A549 (cell line): ENCODE data around the gene C6. TPM values are rescaled to one million over a fixed set of nuclear protein-coding genes. Genes with fewer than 3 reads are reported as not detected.

Experiments
- ATAC-seq, 2 experiments: fragments of 200-7000 bp in 1 of 2; fragments of >200 bp in 1 of 2; cut with Nextera tagmentation in 1 of 2; cut with Tn5 transposase in 1 of 2; 3 replicates each; pipeline versions ENCODE4 v1.8.0 to v1.9.1; 2018 to 2020; ENCODE audit warnings: mild to moderate bottlenecking in 1 of 2, moderate library complexity in 1 of 2
- CTCF ChIA-PET: fragments of 300-600 bp; sonication (Branson Sonifier 250); formaldehyde crosslinking; extraction: SDS; loops from one replicate; lab custom pipeline; 2021; ENCODE audit warnings: antibody characterized with exemption, inconsistent platforms; lab: Yijun Ruan, JAX
- POLR2A ChIA-PET: fragments of 350-600 bp; formaldehyde crosslinking; extraction: SDS; loops from one replicate; lab custom pipeline; 2021; ENCODE audit warnings: antibody characterized with exemption, inconsistent platforms; lab: Yijun Ruan, JAX
- DNase-seq, 2 experiments: peaks; one replicate each; pipeline versions ENCODE4 v3.0.0 to v3.0.0-alpha.2; 2011 to 2016; ENCODE audit warnings: low read depth in 1 of 2, low spot score in 1 of 2
- FAIRE-seq: peaks from 2 replicates; lab custom pipeline; 2011; peaks lifted over from hg19 to GRCh38; lab: Jason Lieb, UNC
- H3K27ac ChIP-seq, 2 experiments: fragments of >200 bp; sonication (Bioruptor Twin); formaldehyde crosslinking; 3 replicates each; pipeline ENCODE4 v1.5.1; 2016 to 2017
- H3K4me1 ChIP-seq: fragments of >200 bp; sonication (Bioruptor Twin); formaldehyde crosslinking; 3 replicates; pipeline ENCODE4 v1.6.1; 2016
- H3K4me2 ChIP-seq: fragments of >200 bp; sonication (Bioruptor Twin); formaldehyde crosslinking; 3 replicates; pipeline ENCODE4 v1.6.1; 2016
- H3K4me3 ChIP-seq: fragments of >200 bp; sonication (Bioruptor Twin); formaldehyde crosslinking; 3 replicates; pipeline ENCODE4 v1.5.1; 2016
- H3K9me3 ChIP-seq: fragments of >200 bp; sonication (Bioruptor Twin); formaldehyde crosslinking; 3 replicates; pipeline ENCODE4 v1.6.1; 2016
- CBX2 ChIP-seq: fragments of 200-600 bp; sonication (generic); IDR thresholded peaks from 2 replicates; pipeline ENCODE4 v1.6.1; 2016; ENCODE audit warnings: low read depth, mild to moderate bottlenecking, borderline replicate concordance
- CEBPB ChIP-seq, 2 experiments: fragments of >200 bp in 1 of 2; sonication (Bioruptor Twin) in 1 of 2; formaldehyde crosslinking in 1 of 2; IDR thresholded peaks; 2 replicates each; pipeline ENCODE4 v1.6.1; 2012 to 2016
- CHD2 ChIP-seq: fragments of 150-350 bp; IDR thresholded peaks from 2 replicates; pipeline ENCODE4 v1.6.1; 2014; ENCODE audit warnings: low read length; ENCODE audit not compliant: partially characterized antibody
- EHMT2 ChIP-seq: fragments of 200-600 bp; sonication (generic); IDR thresholded peaks from 2 replicates; pipeline ENCODE4 v1.6.1; 2016; ENCODE audit warnings: antibody characterized with exemption, low read depth, mild to moderate bottlenecking, moderate library complexity
- EP300 ChIP-seq, 2 experiments: fragments of >200 bp; sonication (Bioruptor Twin); formaldehyde crosslinking; IDR thresholded peaks; 2 replicates in 1 of 2; 3 replicates in 1 of 2; pipeline ENCODE4 v1.6.1; 2016 to 2017
- FOXS1 ChIP-seq: fragments of 250-450 bp; sonication (Bioruptor Pico); IDR thresholded peaks from 2 replicates; pipeline ENCODE4 v1.5.0; 2020; ENCODE audit warnings: mild to moderate bottlenecking, moderate library complexity
- GATA3 ChIP-seq: IDR thresholded peaks from 2 replicates; pipeline ENCODE4 v1.6.1; 2012; ENCODE audit warnings: borderline replicate concordance
- HOXA7 ChIP-seq: fragments of 250-450 bp; sonication (Bioruptor Pico); IDR thresholded peaks from 2 replicates; pipeline ENCODE4 v1.5.0; 2020; ENCODE audit warnings: mild to moderate bottlenecking, moderate library complexity
- HOXB13 ChIP-seq: fragments of 250-450 bp; sonication (Bioruptor Pico); IDR thresholded peaks from 2 replicates; pipeline ENCODE4 v1.5.0; 2020; ENCODE audit warnings: low read depth, mild to moderate bottlenecking, moderate library complexity
- JUNB ChIP-seq: fragments of >200 bp; sonication (Bioruptor Twin); formaldehyde crosslinking; IDR thresholded peaks from 2 replicates; pipeline ENCODE4 v1.6.1; 2016
- KDM5A ChIP-seq: fragments of 200-600 bp; sonication (generic); IDR thresholded peaks from 2 replicates; pipeline ENCODE4 v1.6.1; 2016; ENCODE audit warnings: antibody characterized with exemption, mild to moderate bottlenecking
- MAFK ChIP-seq: fragments of 450-650 bp; IDR thresholded peaks from 2 replicates; pipeline ENCODE4 v1.6.1; 2014; ENCODE audit not compliant: partially characterized antibody
- NFE2L2 ChIP-seq: fragments of 150-350 bp; conservative IDR thresholded peaks from 2 replicates; pipeline ENCODE4 v1.6.1; 2014; ENCODE audit warnings: low read length
- NR3C1 ChIP-seq: fragments of >200 bp; sonication (Bioruptor Twin); formaldehyde crosslinking; IDR thresholded peaks from 3 replicates; pipeline ENCODE4 v1.6.1; 2017
- PHF8 ChIP-seq: fragments of 200-600 bp; sonication (generic); IDR thresholded peaks from 2 replicates; pipeline ENCODE4 v1.6.1; 2016; ENCODE audit warnings: low read depth, mild to moderate bottlenecking, antibody characterized with exemption, moderate library complexity, borderline replicate concordance
- POLR2AphosphoS2 ChIP-seq: conservative IDR thresholded peaks from 2 replicates; pipeline ENCODE4 v1.6.1; 2012; ENCODE audit warnings: low read length, improper control_type of control experiment, inconsistent platforms
- RNF2 ChIP-seq: fragments of 200-600 bp; sonication (generic); IDR thresholded peaks from 2 replicates; pipeline ENCODE4 v1.6.1; 2016; ENCODE audit warnings: low read depth, mild to moderate bottlenecking, antibody characterized with exemption, moderate library complexity, borderline replicate concordance
- SREBF2 ChIP-seq: fragments of 450-650 bp; IDR thresholded peaks from 2 replicates; pipeline ENCODE4 v1.6.1; 2014; ENCODE audit warnings: mild to moderate bottlenecking, moderate library complexity
- WGBS: methylation state at CpG from one replicate; pipeline ENCODE4 v1.1.6; 2017; ENCODE audit errors: missing lambda C conversion rate; 5-methylcytosine and 5-hydroxymethylcytosine counted together
- polyA plus RNA-seq, 4 experiments: library from polyadenylated mRNA; depleted of rRNA in 3 of 4; stranded (reverse); fragments of >200 nt; fragmentation: RNase III in 1 of 4; extraction: RNeasy Plus Mini Kit Qiagen cat#74134 plus additional on column Dnase treatment in 1 of 4; gene quantifications; 2 replicates in 3 of 4; 3 replicates in 1 of 4; pipeline ENCODE4 v1.2.3, GENCODE V29; 2011 to 2017
- TF ChIP-seq, protein P1 (sequence below): fragments of >200 bp; sonication (Bioruptor Twin); formaldehyde crosslinking; IDR thresholded peaks from 3 replicates; pipeline ENCODE4 v1.6.1; 2016
- TF ChIP-seq, protein P2 (sequence below): fragments of 150-350 bp; IDR thresholded peaks from 2 replicates; pipeline ENCODE4 v1.6.1; 2014; ENCODE audit warnings: low read depth, mild to moderate bottlenecking, low read length
- TF ChIP-seq, protein P3 (sequence below): IDR thresholded peaks from 2 replicates; pipeline ENCODE4 v1.6.1; 2012
- TF ChIP-seq, protein P4 (sequence below): fragments of >200 bp; sonication (Bioruptor Twin); formaldehyde crosslinking; IDR thresholded peaks from 2 replicates; pipeline ENCODE4 v1.6.1; 2016
- TF ChIP-seq, protein P5 (sequence below): fragments of 250-450 bp; sonication (Bioruptor Pico); IDR thresholded peaks from 2 replicates; pipeline ENCODE4 v1.5.0; 2021; ENCODE audit warnings: mild to moderate bottlenecking, moderate library complexity, borderline replicate concordance
- TF ChIP-seq, protein P6 (sequence below): fragments of 250-450 bp; sonication (Bioruptor Pico); IDR thresholded peaks from 2 replicates; pipeline ENCODE4 v1.5.0; 2020; ENCODE audit warnings: low read depth, mild to moderate bottlenecking, moderate library complexity
- TF ChIP-seq, protein P7 (sequence below): fragments of 200-600 bp; sonication (generic); IDR thresholded peaks from 2 replicates; pipeline ENCODE4 v1.6.1; 2016; ENCODE audit warnings: antibody characterized with exemption, mild to moderate bottlenecking, moderate library complexity

The C6 gene
- polyA plus RNA-seq, 2 of the 4 experiments (the other 2 are of a cell fraction) = not detected

DNA sequence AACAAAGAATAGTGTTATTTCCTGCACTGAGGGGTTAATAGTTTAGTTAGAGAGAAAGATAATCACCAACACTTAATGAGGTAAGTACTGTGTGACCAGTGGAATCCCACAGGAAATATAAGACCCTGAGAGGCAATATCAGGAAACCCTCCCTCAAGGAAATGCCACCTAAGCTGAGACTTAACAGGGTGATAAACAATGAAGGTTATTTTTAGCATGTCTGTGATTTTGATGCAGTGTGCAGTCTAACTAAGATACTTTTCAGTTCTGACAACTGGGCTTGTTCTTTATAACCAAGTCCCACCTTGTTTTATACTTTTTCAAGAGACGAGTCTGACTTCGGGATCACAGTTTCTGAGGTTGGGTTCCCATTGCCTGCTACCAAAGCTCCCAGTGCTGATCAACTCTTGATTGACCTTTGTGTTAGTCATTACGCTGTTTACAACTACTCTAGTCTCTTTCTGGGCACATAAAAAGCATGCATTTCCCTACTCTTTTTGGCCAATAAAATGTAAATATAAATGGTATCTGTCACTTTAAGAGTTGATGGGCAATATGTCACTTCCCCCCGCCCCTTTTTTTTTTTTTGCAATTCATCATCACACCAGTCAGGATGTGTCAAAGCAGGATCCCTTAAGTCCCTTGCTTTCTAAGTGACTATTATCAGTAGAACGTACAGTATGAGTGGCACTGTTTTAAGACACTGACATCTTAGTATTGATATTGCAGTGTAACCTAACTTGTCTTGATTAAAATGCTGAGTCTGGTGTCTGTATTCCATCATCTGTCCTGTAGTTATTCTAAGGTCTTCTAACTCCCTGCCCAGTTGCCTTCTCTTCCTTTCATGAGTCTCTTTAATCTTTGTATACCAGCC is 31.4 kb downstream of the C6 start:
- ATAC-seq (no peak), DNase-seq (no peak), FAIRE-seq (no peak)
- TF ChIP-seq RNF2 = no peak
- TF ChIP-seq CBX2 = no peak
- TF ChIP-seq SREBF2 = no peak
- TF ChIP-seq, protein P1, sequence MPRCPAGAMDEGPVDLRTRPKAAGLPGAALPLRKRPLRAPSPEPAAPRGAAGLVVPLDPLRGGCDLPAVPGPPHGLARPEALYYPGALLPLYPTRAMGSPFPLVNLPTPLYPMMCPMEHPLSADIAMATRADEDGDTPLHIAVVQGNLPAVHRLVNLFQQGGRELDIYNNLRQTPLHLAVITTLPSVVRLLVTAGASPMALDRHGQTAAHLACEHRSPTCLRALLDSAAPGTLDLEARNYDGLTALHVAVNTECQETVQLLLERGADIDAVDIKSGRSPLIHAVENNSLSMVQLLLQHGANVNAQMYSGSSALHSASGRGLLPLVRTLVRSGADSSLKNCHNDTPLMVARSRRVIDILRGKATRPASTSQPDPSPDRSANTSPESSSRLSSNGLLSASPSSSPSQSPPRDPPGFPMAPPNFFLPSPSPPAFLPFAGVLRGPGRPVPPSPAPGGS = no peak
- TF ChIP-seq, protein P2, sequence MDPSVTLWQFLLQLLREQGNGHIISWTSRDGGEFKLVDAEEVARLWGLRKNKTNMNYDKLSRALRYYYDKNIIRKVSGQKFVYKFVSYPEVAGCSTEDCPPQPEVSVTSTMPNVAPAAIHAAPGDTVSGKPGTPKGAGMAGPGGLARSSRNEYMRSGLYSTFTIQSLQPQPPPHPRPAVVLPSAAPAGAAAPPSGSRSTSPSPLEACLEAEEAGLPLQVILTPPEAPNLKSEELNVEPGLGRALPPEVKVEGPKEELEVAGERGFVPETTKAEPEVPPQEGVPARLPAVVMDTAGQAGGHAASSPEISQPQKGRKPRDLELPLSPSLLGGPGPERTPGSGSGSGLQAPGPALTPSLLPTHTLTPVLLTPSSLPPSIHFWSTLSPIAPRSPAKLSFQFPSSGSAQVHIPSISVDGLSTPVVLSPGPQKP = no peak
- no peak for TF ChIP-seq NR3C1
- 57% methylated on average over 5 of the region's 5 CpGs for WGBS
- CTCF ChIA-PET = no interaction called here
- no peak overlapping the region for H3K27ac ChIP-seq
- H3K4me1 ChIP-seq = no peaks in the 10 kb centered on the region
- H3K4me3 ChIP-seq = no peak overlapping the region
- H3K9me3 ChIP-seq = no peaks in the 10 kb centered on the region
- POLR2A ChIA-PET = no interaction called here
- 0 out of 3 replicates have a peak overlapping the region, but pooled peaks have one; percentile 12 for H3K4me2 ChIP-seq

DNA sequence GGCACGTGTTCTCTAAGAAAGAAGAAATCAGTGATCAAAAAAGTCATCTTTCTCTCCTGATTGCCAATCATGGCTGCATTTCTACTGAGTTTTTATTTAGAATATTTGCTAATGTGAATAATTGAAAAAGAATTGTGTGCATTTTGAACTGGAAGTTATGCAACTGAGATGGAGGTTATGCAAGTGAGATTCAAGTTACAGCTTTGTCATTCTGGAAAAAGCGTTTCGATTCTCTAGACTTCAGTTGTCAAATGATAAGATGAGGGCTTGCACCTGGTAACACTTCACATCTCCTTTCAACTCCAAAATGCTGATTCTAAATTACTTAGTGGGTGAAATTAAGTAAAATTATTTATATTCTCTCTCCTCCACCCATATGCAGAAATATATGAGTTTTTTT is 36.4 kb downstream of the C6 start:
- POLR2A ChIA-PET = no interaction called here
- no peak for FAIRE-seq

DNA sequence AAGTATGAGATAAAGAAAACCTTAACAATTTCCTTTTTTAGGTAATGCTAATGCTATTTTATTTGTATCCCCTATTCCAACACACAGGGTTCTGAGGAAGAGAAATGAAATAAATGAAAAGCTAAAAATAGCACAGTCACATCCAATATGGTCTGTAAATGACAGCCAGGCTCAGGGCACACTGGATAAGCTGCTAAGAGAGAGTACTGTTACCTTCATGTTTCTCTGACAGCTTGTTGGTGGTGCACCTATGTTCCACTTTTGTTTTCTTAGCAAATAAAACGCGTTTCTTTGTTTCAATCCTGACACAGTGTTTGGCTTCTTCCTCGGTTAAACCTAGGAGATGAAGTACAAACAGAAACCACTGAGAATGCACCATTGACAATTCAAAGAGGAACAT is 41.3 kb downstream of the C6 start:
- no peak for TF ChIP-seq EP300 (IDR thresholded peaks at IDR 0.05)
- TF ChIP-seq NFE2L2 = no peak
- TF ChIP-seq, protein P3, sequence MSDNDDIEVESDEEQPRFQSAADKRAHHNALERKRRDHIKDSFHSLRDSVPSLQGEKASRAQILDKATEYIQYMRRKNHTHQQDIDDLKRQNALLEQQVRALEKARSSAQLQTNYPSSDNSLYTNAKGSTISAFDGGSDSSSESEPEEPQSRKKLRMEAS = no peak
- no peak for TF ChIP-seq POLR2AphosphoS2
- no peak for TF ChIP-seq PHF8
- TF ChIP-seq, protein P4, sequence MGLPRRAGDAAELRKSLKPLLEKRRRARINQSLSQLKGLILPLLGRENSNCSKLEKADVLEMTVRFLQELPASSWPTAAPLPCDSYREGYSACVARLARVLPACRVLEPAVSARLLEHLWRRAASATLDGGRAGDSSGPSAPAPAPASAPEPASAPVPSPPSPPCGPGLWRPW = no peak
- no peak for TF ChIP-seq HOXB13 (CRISPR knock-in tag)
- no peak for TF ChIP-seq KDM5A
- TF ChIP-seq, protein P5, sequence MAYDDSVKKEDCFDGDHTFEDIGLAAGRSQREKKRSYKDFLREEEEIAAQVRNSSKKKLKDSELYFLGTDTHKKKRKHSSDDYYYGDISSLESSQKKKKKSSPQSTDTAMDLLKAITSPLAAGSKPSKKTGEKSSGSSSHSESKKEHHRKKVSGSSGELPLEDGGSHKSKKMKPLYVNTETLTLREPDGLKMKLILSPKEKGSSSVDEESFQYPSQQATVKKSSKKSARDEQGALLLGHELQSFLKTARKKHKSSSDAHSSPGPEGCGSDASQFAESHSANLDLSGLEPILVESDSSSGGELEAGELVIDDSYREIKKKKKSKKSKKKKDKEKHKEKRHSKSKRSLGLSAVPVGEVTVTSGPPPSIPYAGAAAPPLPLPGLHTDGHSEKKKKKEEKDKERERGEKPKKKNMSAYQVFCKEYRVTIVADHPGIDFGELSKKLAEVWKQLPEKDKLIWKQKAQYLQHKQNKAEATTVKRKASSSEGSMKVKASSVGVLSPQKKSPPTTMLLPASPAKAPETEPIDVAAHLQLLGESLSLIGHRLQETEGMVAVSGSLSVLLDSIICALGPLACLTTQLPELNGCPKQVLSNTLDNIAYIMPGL (CRISPR knock-in tag) = no peak
- TF ChIP-seq, protein P6, sequence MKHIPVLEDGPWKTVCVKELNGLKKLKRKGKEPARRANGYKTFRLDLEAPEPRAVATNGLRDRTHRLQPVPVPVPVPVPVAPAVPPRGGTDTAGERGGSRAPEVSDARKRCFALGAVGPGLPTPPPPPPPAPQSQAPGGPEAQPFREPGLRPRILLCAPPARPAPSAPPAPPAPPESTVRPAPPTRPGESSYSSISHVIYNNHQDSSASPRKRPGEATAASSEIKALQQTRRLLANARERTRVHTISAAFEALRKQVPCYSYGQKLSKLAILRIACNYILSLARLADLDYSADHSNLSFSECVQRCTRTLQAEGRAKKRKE (CRISPR knock-in tag) = no peak
- WGBS = 11% methylated on average over 3 of the region's 3 CpGs
- ATAC-seq (no peak), FAIRE-seq (no peak), DNase-seq (no peak)
- Histone ChIP-seq H3K27ac (no peak overlapping the region), H3K4me1 (no peaks in the 10 kb centered on the region), H3K4me2 (no peak overlapping the region), H3K9me3 (no peaks in the 10 kb centered on the region), H3K4me3 (no peak overlapping the region)
- POLR2A ChIA-PET = no interaction called here
- CTCF ChIA-PET = no interaction called here

More for the DNA sequence above, 36.4 kb downstream of the C6 start:
- TF ChIP-seq PHF8 (no peak), GATA3 (no peak), HOXA7 (CRISPR knock-in tag) (no peak), CHD2 (no peak), EHMT2 (no peak), JUNB (no peak), FOXS1 (CRISPR knock-in tag) (no peak), MAFK (no peak), CEBPB (IDR thresholded peaks at IDR 0.05) (no peak), EP300 (IDR thresholded peaks at IDR 0.05) (no peak)
- TF ChIP-seq, protein P7, sequence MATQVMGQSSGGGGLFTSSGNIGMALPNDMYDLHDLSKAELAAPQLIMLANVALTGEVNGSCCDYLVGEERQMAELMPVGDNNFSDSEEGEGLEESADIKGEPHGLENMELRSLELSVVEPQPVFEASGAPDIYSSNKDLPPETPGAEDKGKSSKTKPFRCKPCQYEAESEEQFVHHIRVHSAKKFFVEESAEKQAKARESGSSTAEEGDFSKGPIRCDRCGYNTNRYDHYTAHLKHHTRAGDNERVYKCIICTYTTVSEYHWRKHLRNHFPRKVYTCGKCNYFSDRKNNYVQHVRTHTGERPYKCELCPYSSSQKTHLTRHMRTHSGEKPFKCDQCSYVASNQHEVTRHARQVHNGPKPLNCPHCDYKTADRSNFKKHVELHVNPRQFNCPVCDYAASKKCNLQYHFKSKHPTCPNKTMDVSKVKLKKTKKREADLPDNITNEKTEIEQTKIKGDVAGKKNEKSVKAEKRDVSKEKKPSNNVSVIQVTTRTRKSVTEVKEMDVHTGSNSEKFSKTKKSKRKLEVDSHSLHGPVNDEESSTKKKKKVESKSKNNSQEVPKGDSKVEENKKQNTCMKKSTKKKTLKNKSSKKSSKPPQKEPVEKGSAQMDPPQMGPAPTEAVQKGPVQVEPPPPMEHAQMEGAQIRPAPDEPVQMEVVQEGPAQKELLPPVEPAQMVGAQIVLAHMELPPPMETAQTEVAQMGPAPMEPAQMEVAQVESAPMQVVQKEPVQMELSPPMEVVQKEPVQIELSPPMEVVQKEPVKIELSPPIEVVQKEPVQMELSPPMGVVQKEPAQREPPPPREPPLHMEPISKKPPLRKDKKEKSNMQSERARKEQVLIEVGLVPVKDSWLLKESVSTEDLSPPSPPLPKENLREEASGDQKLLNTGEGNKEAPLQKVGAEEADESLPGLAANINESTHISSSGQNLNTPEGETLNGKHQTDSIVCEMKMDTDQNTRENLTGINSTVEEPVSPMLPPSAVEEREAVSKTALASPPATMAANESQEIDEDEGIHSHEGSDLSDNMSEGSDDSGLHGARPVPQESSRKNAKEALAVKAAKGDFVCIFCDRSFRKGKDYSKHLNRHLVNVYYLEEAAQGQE = no peak
- no peak overlapping the region for H3K27ac ChIP-seq
- no peaks in the 10 kb centered on the region for H3K4me1 ChIP-seq
- DNase-seq = no peak
- no peaks in the 10 kb centered on the region for H3K9me3 ChIP-seq
- no peak overlapping the region for H3K4me3 ChIP-seq
- CTCF ChIA-PET = no interaction called here
- 33% methylated on average over 3 of the region's 3 CpGs for WGBS
- H3K4me2 ChIP-seq = no peak overlapping the region
- ATAC-seq = no peak
